Testis (tissue), 3 donors: ENCODE results near the gene ADGRF3. TPM values are rescaled to one million over a fixed set of nuclear protein-coding genes. Genes with fewer than 3 reads are reported as not detected.
"Not testable (repeated sequence)": the region's sequence is repeated elsewhere in the genome, so short reads cannot be mapped to it uniquely, and the experiment has no call there.

ENCODE experiments used
- DNase-seq: peaks from one replicate; pipeline ENCODE4 v3.0.0-alpha.2; 2019
- H3K27ac ChIP-seq, 2 donors: fragments of 200-600 bp; sonication (generic); one replicate each; pipeline ENCODE4 v1.5.1; 2019
- H3K27me3 ChIP-seq: fragments of 200-600 bp; sonication (generic); one replicate; pipeline ENCODE4 v1.5.1; 2019
- H3K36me3 ChIP-seq: fragments of 200-600 bp; sonication (generic); one replicate; pipeline ENCODE4 v1.5.1; 2017; ENCODE audit warnings: low read depth; ENCODE audit errors: missing control alignments
- H3K4me1 ChIP-seq: fragments of 200-600 bp; sonication (generic); one replicate; pipeline ENCODE4 v1.5.1; 2019
- H3K4me3 ChIP-seq, 2 donors: fragments of 200-600 bp; sonication (generic); one replicate each; pipeline ENCODE4 v1.5.1; 2017 to 2019
- H3K9me3 ChIP-seq: fragments of 200-600 bp; sonication (generic); one replicate; pipeline ENCODE4 v1.5.1; 2017
- CTCF ChIP-seq, 3 experiments: fragments of 450-650 bp in 2 of 3; fragments of 200-600 bp in 1 of 3; sonication (generic) in 1 of 3; IDR thresholded peaks; one replicate each; pipeline ENCODE4 v1.5.1; 2016 to 2019; ENCODE audit warnings: antibody characterized with exemption in 3 of 3, mild to moderate bottlenecking in 2 of 3, moderate library complexity in 1 of 3
- POLR2A ChIP-seq: fragments of 450-650 bp; IDR thresholded peaks from one replicate; pipeline ENCODE4 v1.6.1; 2017; ENCODE audit warnings: antibody characterized with exemption, mild to moderate bottlenecking, moderate library complexity
- WGBS, 2 donors: methylation state at CpG; one replicate each; pipeline ENCODE4 v1.1.5; 2018; 5-methylcytosine and 5-hydroxymethylcytosine counted together
- intact Hi-C: fragments of 100-400 bp; cut with DNase I; formaldehyde crosslinking; loops from one replicate; pipeline ENCODE4 v1.15.1; 2023; ENCODE audit warnings: low total_unique reads
- polyA plus RNA-seq: library from polyadenylated mRNA; stranded (reverse); fragments of 350-450 nt; fragmentation: Illumina TruSeq; extraction: RNeasy Lipid Tissue Mini Kit (QIAGEN cat#74804); gene quantifications from one replicate; pipeline ENCODE4 v1.2.3, GENCODE V29; 2014; ENCODE audit warnings: low read depth, low replicate concordance; ENCODE audit not compliant: insufficient read depth
- total RNA-seq, 2 donors: library from RNA; depleted of rRNA; stranded (reverse); fragments of >200 nt; gene quantifications; one replicate each; pipeline ENCODE4 v1.2.3, GENCODE V29; 2016

Gene ADGRF3
- total and polyA plus RNA-seq, 3 donors from 2014 or later: 1.0 to 2.2 (median 1.6) TPM

GRCh38 chr2:26327291-26328272 lies 19.0 kb downstream of the ADGRF3 start:
- no peaks in the 10 kb centered on the region for H3K4me1 ChIP-seq
- H3K4me3 ChIP-seq: no peak overlapping the region
- TF ChIP-seq POLR2A: no peak
- no peak for TF ChIP-seq CTCF (IDR thresholded peaks at IDR 0.05)
- H3K36me3 ChIP-seq: no peaks in the 10 kb centered on the region
- no peak overlapping the region for H3K27ac ChIP-seq
- intact Hi-C loops: no loop called here
- DNase-seq: no peak
- no peaks in the 10 kb centered on the region for H3K27me3 ChIP-seq
- H3K9me3 ChIP-seq: no peaks in the 10 kb centered on the region
- 59 to 68% methylated on average over 5 of the region's 5 CpGs for WGBS, 2 donors

GRCh38 chr2:26326514-26326913 lies 20.1 kb downstream of the ADGRF3 start:
- H3K27me3 ChIP-seq: no peaks in the 10 kb centered on the region

GRCh38 chr2:26325851-26326250 lies 20.7 kb downstream of the ADGRF3 start:
- intact Hi-C loops: no loop called here
- 85 to 89% methylated on average over 4 of the region's 4 CpGs for WGBS, 2 donors
- H3K36me3 ChIP-seq: no peaks in the 10 kb centered on the region

More at GRCh38 chr2:26326514-26326913, 20.1 kb downstream of the ADGRF3 start:
- TF ChIP-seq POLR2A (no peak), CTCF (IDR thresholded peaks at IDR 0.05) (no peak)
- Histone ChIP-seq H3K36me3 (no peaks in the 10 kb centered on the region), H3K27ac (no peak overlapping the region), H3K4me1 (no peaks in the 10 kb centered on the region), H3K9me3 (no peaks in the 10 kb centered on the region), H3K4me3 (no peak overlapping the region)
- DNase-seq: no peak
- WGBS, 2 donors: 85 to 95% methylated on average over 1 of the region's 1 CpG
- intact Hi-C loops: no loop called here

GRCh38 chr2:26324903-26325302 lies 21.7 kb downstream of the ADGRF3 start:
- intact Hi-C loops: no loop called here
- H3K27ac ChIP-seq: no peak overlapping the region
- H3K27me3 ChIP-seq: no peaks in the 10 kb centered on the region
- WGBS, 2 donors: 70 to 89% methylated on average over 3 of the region's 3 CpGs
- no peak overlapping the region for H3K4me3 ChIP-seq
- TF ChIP-seq POLR2A (no peak), CTCF (IDR thresholded peaks at IDR 0.05) (no peak)
- no peaks in the 10 kb centered on the region for H3K9me3 ChIP-seq
- H3K4me1 ChIP-seq: no peaks in the 10 kb centered on the region
- no peak for DNase-seq
- H3K36me3 ChIP-seq: no peaks in the 10 kb centered on the region

More at GRCh38 chr2:26325851-26326250, 20.7 kb downstream of the ADGRF3 start:
- Histone ChIP-seq H3K9me3 (no peaks in the 10 kb centered on the region), H3K27me3 (no peaks in the 10 kb centered on the region), H3K27ac (no peak overlapping the region), H3K4me1 (no peaks in the 10 kb centered on the region), H3K4me3 (no peak overlapping the region)
- TF ChIP-seq CTCF (IDR thresholded peaks at IDR 0.05): no peak
- TF ChIP-seq POLR2A: no peak
- no peak for DNase-seq

GRCh38 chr2:26324479-26324878 lies 22.1 kb downstream of the ADGRF3 start:
- H3K4me1 ChIP-seq, H3K9me3 ChIP-seq, H3K27ac ChIP-seq, DNase-seq, intact Hi-C loops, H3K27me3 ChIP-seq, H3K36me3 ChIP-seq, H3K4me3 ChIP-seq: not testable (repeated sequence)
